Esophagus squamous epithelium (tissue), 4 donors: ENCODE measurements around the gene HS6ST2.

Experiments used
- POLR2A ChIP-seq, 4 donors: fragments of 450-650 bp; IDR thresholded peaks; one replicate each; pipeline ENCODE4 v1.6.1; 2017; ENCODE audit warnings: antibody characterized with exemption in 4 of 4, mild to moderate bottlenecking in 4 of 4, moderate library complexity in 3 of 4
- TF ChIP-seq, protein P1 (sequence below), 6 experiments: fragments of 450-650 bp in 4 of 6; fragments of 200-600 bp in 2 of 6; sonication (generic) in 2 of 6; IDR thresholded peaks; one replicate each; pipeline ENCODE4 v1.5.1; 2016 to 2019; ENCODE audit warnings: antibody characterized with exemption in 6 of 6, mild to moderate bottlenecking in 4 of 6, moderate library complexity in 4 of 6

DNA sequence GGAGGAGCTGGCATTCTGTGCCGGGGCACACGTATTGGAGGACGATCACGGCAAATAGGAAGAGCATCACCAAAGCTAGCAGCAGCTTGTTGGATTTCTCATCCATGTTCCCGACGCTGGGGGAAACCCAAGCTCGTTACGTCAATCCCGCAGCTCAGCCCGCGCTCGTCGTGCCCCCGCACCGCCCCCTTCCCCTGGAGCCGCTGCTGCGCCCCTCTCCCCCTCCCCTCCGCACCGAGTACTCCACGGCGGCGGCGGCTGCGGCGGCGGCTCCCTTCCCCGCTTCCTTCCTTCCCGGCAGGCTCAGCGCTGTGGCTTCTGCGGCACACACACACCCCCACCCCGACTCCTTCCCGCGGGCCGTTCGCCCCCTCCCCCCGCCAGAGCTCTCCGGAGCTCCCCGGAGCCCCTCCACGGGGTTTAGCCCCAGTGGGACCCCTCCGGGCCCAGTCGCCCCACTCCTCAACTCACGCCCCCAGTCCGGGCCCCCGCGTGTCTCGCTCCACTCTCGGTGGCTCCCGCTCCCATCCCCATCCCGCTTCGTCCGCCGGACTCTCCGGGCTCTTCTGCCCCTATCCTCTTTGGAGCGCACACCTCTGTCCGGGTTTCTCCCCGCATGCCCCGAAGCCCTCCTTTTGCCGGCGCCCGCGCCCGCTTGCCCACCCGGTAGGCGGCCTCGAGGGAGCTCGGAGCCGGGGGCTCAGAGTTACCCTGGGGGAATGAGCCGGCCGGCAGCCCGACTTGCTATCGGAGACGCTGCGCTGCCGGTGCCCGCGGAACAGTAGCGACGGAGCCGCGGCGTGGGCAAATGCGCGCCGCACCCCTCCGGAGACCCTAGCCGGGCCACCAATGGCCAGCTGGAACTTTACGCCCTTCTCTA, 978 bp downstream of the HS6ST2 start:
- TF ChIP-seq POLR2A (IDR thresholded peaks at IDR 0.05) = no peak
- TF ChIP-seq, protein P1, sequence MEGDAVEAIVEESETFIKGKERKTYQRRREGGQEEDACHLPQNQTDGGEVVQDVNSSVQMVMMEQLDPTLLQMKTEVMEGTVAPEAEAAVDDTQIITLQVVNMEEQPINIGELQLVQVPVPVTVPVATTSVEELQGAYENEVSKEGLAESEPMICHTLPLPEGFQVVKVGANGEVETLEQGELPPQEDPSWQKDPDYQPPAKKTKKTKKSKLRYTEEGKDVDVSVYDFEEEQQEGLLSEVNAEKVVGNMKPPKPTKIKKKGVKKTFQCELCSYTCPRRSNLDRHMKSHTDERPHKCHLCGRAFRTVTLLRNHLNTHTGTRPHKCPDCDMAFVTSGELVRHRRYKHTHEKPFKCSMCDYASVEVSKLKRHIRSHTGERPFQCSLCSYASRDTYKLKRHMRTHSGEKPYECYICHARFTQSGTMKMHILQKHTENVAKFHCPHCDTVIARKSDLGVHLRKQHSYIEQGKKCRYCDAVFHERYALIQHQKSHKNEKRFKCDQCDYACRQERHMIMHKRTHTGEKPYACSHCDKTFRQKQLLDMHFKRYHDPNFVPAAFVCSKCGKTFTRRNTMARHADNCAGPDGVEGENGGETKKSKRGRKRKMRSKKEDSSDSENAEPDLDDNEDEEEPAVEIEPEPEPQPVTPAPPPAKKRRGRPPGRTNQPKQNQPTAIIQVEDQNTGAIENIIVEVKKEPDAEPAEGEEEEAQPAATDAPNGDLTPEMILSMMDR (IDR thresholded peaks at IDR 0.05) = no peak
